GM12892 (cell line): Measurements from ENCODE around the gene MYCBP2.

Source experiments
- POLR2A ChIP-seq: IDR thresholded peaks from 2 replicates; pipeline ENCODE4 v1.6.1; 2011; ENCODE audit warnings: low read depth, low read length, control low read depth
- POLR2AphosphoS5 ChIP-seq: IDR thresholded peaks from 2 replicates; pipeline ENCODE4 v1.6.1; 2011; ENCODE audit warnings: low read depth, low read length, control low read depth

DNA sequence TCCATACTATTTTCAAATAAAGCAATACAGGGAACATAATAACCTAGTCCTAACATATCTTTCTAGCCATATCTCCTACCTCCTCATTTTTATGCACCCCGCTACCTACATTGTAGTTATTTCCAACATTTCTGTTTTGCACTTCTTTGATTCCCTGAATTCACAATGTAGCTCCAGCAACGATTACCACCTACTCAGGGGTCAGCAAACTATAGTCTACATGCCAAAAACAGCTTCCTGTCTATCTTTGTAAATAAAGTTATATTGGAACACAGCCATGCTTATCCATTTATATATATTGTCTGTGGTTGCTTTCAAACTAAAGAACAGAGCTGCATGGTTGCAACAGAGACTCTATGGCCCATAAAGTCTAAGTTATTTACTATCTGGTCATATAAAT is 16.7 kb downstream of the MYCBP2 start:
- TF ChIP-seq POLR2A (no peak), POLR2AphosphoS5 (no peak)
